Heart left ventricle (tissue), 16 donors: ENCODE measurements around the gene PTK6. TPM values are rescaled to one million over a fixed set of nuclear protein-coding genes. Genes with fewer than 3 reads are reported as not detected.

Source experiments
- ATAC-seq, 4 donors: fragments of 200-7000 bp; cut with Tn5 transposase; one replicate each; pipeline ENCODE4 v1.9.1; 2020 to 2022; ENCODE audit warnings: moderate library complexity in 4 of 4, mild to moderate bottlenecking in 3 of 4, moderate number of reproducible peaks in 1 of 4
- DNase-seq, 5 donors: peaks; one replicate each; pipeline ENCODE4 v3.0.0-alpha.2; 2020
- H3K27ac ChIP-seq, 12 donors: fragments of 200-600 bp; sonication (generic) in 4 of 12; one replicate each; pipeline versions ENCODE4 v1.5.0 to v1.8.0; 2016 to 2022; ENCODE audit warnings: mild to moderate bottlenecking in 2 of 12
- H3K27me3 ChIP-seq, 9 donors: fragments of 200-600 bp; sonication (generic) in 2 of 9; one replicate each; pipeline versions ENCODE4 v1.5.1 to v1.8.0; 2016 to 2022; ENCODE audit warnings: mild to moderate bottlenecking in 3 of 9
- H3K36me3 ChIP-seq, 9 donors: fragments of 200-600 bp; sonication (generic) in 2 of 9; one replicate each; pipeline versions ENCODE4 v1.5.0 to v1.8.0; 2018 to 2022; ENCODE audit warnings: mild to moderate bottlenecking in 2 of 9
- H3K4me1 ChIP-seq, 12 donors: fragments of 200-600 bp; sonication (generic) in 4 of 12; one replicate each; pipeline versions ENCODE4 v1.5.0 to v1.8.0; 2016 to 2022; ENCODE audit warnings: mild to moderate bottlenecking in 3 of 12
- H3K4me3 ChIP-seq, 12 donors: fragments of 200-600 bp; sonication (generic) in 4 of 12; one replicate each; pipeline versions ENCODE4 v1.5.0 to v1.8.0; 2017 to 2022; ENCODE audit warnings: mild to moderate bottlenecking in 9 of 12, moderate library complexity in 4 of 12
- H3K9me3 ChIP-seq, 12 donors: fragments of 200-600 bp; sonication (generic) in 4 of 12; one replicate each; pipeline versions ENCODE4 v1.5.0 to v1.8.0; 2016 to 2022; ENCODE audit warnings: mild to moderate bottlenecking in 1 of 12
- CTCF ChIP-seq, 12 donors: fragments of 200-600 bp; sonication (generic) in 4 of 12; IDR thresholded peaks; one replicate each; pipeline versions ENCODE4 v1.5.0 to v1.8.0; 2018 to 2022; ENCODE audit warnings: antibody characterized with exemption in 12 of 12, mild to moderate bottlenecking in 5 of 12
- POLR2A ChIP-seq, 2 donors: fragments of 450-650 bp; IDR thresholded peaks; one replicate each; pipeline ENCODE4 v1.6.1; 2017; ENCODE audit warnings: antibody characterized with exemption in 2 of 2, mild to moderate bottlenecking in 2 of 2, moderate library complexity in 2 of 2
- WGBS, 4 donors: extraction: QIAGEN DNeasy Blood & Tissue Kit in 2 of 4; methylation state at CpG; one replicate each; pipeline versions ENCODE4 v1.1.5 to v1.1.7; 2013 to 2018; 5-methylcytosine and 5-hydroxymethylcytosine counted together
- intact Hi-C, 10 donors: fragments of 100-400 bp; cut with DNase I; formaldehyde crosslinking; loops; one replicate each; pipeline versions ENCODE4 v1.11.1 to v1.14.2; 2022
- polyA plus RNA-seq, 2 donors: library from polyadenylated mRNA; stranded (reverse); fragments of 200-250 nt; gene quantifications; one replicate each; pipeline ENCODE4 v1.2.3, GENCODE V29; 2013
- total RNA-seq, 9 donors: library from RNA; depleted of rRNA in 2 of 9; stranded (reverse); fragments of >200 nt in 2 of 9; fragmentation: NEBNext Ultra II Directional in 3 of 9; extraction: Animal tissue kit (Norgen Biotek cat#: 25700) in 3 of 9; gene quantifications; one replicate each; pipeline versions ENCODE4 v1.1.0 to v1.2.4, GENCODE V29; 2016 to 2023
- donor health status: ischemic (EF 13 %, LVEDD 7.1; RV severe dilation, severe dysfunction).
- donor health status: healthy with polysubstance abuse.
- donor health status: DM: no; HTN: yes; CAD: no.
- donor health status: DM: no; HTN: no; CAD: no.
- donor health status: ischemic (EF 25% LVEDD 6.9; RV normal size, moderate dysfunction).
- donor health status: ischemic (EF 25% LVEDD 5.7; RV mildly dilated, moderate dysfunction).
- donor health status: healthy.
- donor health status: DM: yes; HTN: yes; CAD: no.
- donor health status: ischemic (EF 35%, LVEDD 5.7; RV mildly dilated, moderate dysfunction).
- donor health status: nonischemic (EF 11% LVEDD 7.7; RV severe dilation, severe dysfunction).
- donor health status: DM: yes; HTN: yes; CAD: no.
- donor health status: PGD.
- donor health status: ischemic (EF 29% LVEDD 5.4; RV normal size, mild dysfunction).
- donor health status: nonischemic (EF 23%, LVEDD 6.1; RV moderate dilation, normal function).

PTK6 gene
- total and polyA plus RNA-seq, 11 donors: 0.04 to 0.29 (median 0.12) TPM; not detected in 7

DNA sequence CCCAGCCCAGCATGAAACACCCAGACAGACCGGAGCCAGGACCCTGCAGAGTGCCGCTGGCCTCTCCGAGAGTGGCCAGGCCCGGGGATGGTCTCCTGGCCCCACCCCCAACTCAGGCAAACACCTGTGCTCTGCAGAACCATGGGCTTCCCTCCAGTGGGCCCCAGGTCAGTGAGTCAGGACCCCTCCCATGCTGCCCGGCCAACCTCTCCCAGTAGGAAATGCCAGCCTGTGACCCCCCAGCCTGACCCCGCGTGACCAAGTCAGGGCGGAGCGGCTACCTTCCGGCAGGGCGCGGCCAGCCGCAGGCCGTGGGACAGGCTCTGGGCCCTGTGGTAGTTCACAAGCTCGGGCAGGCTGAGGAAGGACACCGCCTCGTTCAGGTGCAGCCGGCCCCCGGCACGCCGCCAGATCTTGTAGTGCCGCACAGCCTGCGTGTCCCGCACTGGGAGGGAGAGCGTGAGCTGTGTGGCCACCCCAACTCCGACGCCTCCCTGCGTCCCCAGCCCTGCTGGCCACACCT lies 3.2 kb downstream of the PTK6 start:
- ATAC-seq (no peak), DNase-seq (peak in 4 of 5 donors; percentile 17 to 61 (median 24))
- Histone ChIP-seq H3K4me3 (no peak overlapping the region), H3K36me3 (no peaks in the 10 kb centered on the region), H3K9me3 (no peaks in the 10 kb centered on the region), H3K27me3 (peaks cover 0 to 41% (median 2%) of the 10 kb centered on the region in 9 donors), H3K27ac (no peak overlapping the region), H3K4me1 (peaks cover 0 to 28% (median 13%) of the 10 kb centered on the region in 12 donors)
- WGBS, 4 donors: 66 to 80% (median 73%) methylated on average over 6 to 28 of the region's 28 CpGs
- intact Hi-C loops: loop anchor here in 2 of 10 donors (10.0 kb wide), 3 partner anchors 331 to 591 kb away; partner anchors contain the start of genes ABHD16B (in 1 of the 2) and TPD52L2 (in 1 of the 2)
- TF ChIP-seq POLR2A (IDR thresholded peaks at IDR 0.05): no peak
- no peak for TF ChIP-seq CTCF (IDR thresholded peaks at IDR 0.05)

DNA sequence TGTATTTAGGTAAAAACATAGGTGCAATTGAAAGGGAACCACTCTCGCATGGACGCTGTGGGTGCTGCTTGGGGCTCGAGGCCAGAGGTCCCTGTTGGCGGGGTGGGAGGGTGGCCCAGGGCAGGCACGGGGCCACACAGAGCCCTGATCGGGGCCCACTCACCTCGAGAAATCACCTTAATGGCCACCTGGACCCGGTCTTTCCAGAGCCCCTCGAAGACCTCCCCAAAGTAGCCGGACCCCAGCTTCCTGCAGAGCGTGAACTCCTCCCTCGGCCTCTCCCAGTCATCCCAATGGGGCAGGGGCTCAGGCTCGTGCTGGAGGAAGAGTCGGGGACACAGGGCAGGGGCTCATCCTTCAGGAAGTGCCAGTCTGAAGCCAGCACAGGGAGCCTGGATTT lies 3.8 kb downstream of the PTK6 start:
- H3K36me3 ChIP-seq: no peaks in the 10 kb centered on the region
- intact Hi-C loops: loop anchor here in 2 of 10 donors (10.0 kb wide), 3 partner anchors 331 to 591 kb away; partner anchors contain the start of genes ABHD16B (in 1 of the 2) and TPD52L2 (in 1 of the 2)
- H3K27ac ChIP-seq: no peak overlapping the region
- H3K4me1 ChIP-seq: peaks cover 0 to 28% (median 12%) of the 10 kb centered on the region in 12 donors
- peak in 3 of 5 donors; percentile 14 to 51 (median 14) for DNase-seq
- TF ChIP-seq POLR2A (IDR thresholded peaks at IDR 0.05) (no peak), CTCF (IDR thresholded peaks at IDR 0.05) (no peak)
- no peak overlapping the region for H3K4me3 ChIP-seq
- H3K9me3 ChIP-seq: no peaks in the 10 kb centered on the region
- ATAC-seq: no peak
- H3K27me3 ChIP-seq: peaks cover 0 to 41% (median 2%) of the 10 kb centered on the region in 9 donors
- WGBS, 4 donors: 74 to 83% (median 77%) methylated on average over 13 to 14 of the region's 14 CpGs

GRCh38 chr20:63532449-63532971 lies 4.7 kb downstream of the PTK6 start:
- Histone ChIP-seq H3K36me3 (no peaks in the 10 kb centered on the region), H3K9me3 (no peaks in the 10 kb centered on the region), H3K27me3 (peaks cover 0 to 38% (median 2%) of the 10 kb centered on the region in 9 donors), H3K4me1 (peaks cover 0 to 22% (median 4%) of the 10 kb centered on the region in 12 donors), H3K4me3 (no peak overlapping the region), H3K27ac (no peak overlapping the region)
- DNase-seq (peak in 3 of 5 donors; percentile 15 to 58 (median 18)), ATAC-seq (no peak)
- intact Hi-C loops: loop anchor here in 2 of 10 donors (10.0 kb wide), 3 partner anchors 332 to 592 kb away; partner anchors contain the start of genes ABHD16B (in 1 of the 2) and TPD52L2 (in 1 of the 2)
- TF ChIP-seq POLR2A (IDR thresholded peaks at IDR 0.05) (no peak), CTCF (IDR thresholded peaks at IDR 0.05) (no peak)
- 73 to 85% (median 79%) methylated on average over 14 to 24 of the region's 24 CpGs for WGBS, 4 donors
